Ishikawa (cell line): ENCODE results near the gene DHX35.

Source experiments
- CEBPB ChIP-seq: IDR thresholded peaks from 2 replicates; pipeline ENCODE4 v1.6.1; 2012
- CREB1 ChIP-seq: IDR thresholded peaks from 2 replicates; pipeline ENCODE4 v1.6.1; 2012; ENCODE audit warnings: low read depth
- EGR1 ChIP-seq: IDR thresholded peaks from 2 replicates; pipeline ENCODE4 v1.6.1; 2012
- EP300 ChIP-seq: IDR thresholded peaks from 2 replicates; pipeline ENCODE4 v1.6.1; 2012; ENCODE audit warnings: borderline replicate concordance
- FOXM1 ChIP-seq: IDR thresholded peaks from 2 replicates; pipeline ENCODE4 v1.6.1; 2012; ENCODE audit warnings: low read depth, borderline replicate concordance
- NFIC ChIP-seq: IDR thresholded peaks from 2 replicates; pipeline ENCODE4 v1.6.1; 2012
- RAD21 ChIP-seq: IDR thresholded peaks from 2 replicates; pipeline ENCODE4 v1.6.1; 2012; ENCODE audit warnings: low read depth
- REST ChIP-seq: IDR thresholded peaks from 2 replicates; pipeline ENCODE4 v1.6.1; 2012; ENCODE audit warnings: low read depth, mild to moderate bottlenecking
- TAF1 ChIP-seq: IDR thresholded peaks from 2 replicates; pipeline ENCODE4 v1.6.1; 2012; ENCODE audit warnings: low read depth, mild to moderate bottlenecking
- TCF12 ChIP-seq: IDR thresholded peaks from 2 replicates; pipeline ENCODE4 v1.6.1; 2012; ENCODE audit warnings: low read depth
- TEAD4 ChIP-seq: IDR thresholded peaks from 2 replicates; pipeline ENCODE4 v1.6.1; 2012
- USF1 ChIP-seq: IDR thresholded peaks from 2 replicates; pipeline ENCODE4 v1.6.1; 2012
- YY1 ChIP-seq: IDR thresholded peaks from 2 replicates; pipeline ENCODE4 v1.6.1; 2012; ENCODE audit warnings: low read depth
- ZBTB7A ChIP-seq: IDR thresholded peaks from 2 replicates; pipeline ENCODE4 v1.6.1; 2012; ENCODE audit warnings: low read depth
- TF ChIP-seq, protein P1 (sequence below): IDR thresholded peaks from 2 replicates; pipeline ENCODE4 v1.6.1; 2012

The DHX35 gene

DNA sequence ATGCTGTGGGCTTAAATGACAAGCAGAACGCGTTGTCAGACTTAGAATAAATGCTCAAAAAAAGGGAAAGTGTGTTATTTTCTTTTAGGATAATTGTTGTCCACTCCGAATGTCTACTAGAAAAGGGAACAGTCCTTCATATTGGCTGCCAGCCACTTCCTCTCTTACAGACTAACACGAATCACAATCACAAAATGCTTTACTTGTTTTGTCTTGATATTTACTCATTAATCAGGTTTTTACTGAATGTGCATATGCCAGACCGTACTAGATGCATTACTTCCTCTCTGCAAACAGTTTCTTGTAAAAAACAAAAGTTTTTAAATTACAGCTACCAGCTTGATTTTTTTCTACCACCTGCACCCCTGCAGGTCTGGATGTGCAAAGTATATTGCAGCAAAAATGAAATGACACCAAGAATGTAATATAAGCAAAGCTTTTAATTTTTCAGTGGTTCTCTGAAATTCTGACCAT is 821 bp downstream of the DHX35 start:
- TF ChIP-seq, protein P1, sequence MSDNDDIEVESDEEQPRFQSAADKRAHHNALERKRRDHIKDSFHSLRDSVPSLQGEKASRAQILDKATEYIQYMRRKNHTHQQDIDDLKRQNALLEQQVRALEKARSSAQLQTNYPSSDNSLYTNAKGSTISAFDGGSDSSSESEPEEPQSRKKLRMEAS: no peak
- TF ChIP-seq RAD21 (no peak), EP300 (no peak), TAF1 (no peak), CREB1 (no peak)

DNA sequence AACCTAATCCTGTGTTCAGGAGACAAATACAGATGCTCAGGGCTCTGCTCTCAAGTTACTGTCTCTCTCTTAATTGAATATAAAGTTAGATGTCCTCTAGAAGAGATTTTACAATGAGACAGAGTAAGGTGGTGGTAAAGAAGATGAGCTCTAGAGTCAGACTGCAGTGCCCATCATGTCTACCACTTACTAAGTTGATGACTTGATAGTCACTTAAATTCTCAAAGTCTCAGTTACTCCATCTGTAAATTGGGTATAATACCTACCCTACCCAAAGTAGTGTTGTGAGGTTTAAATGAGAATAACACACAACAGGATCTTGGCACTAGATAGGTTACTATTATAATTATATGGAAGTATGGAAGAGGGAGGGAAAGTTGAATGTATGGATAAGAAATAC is 1.6 kb downstream of the DHX35 start:
- TF ChIP-seq REST (no peak), CEBPB (no peak), EP300 (no peak), EGR1 (no peak), CREB1 (no peak), TCF12 (no peak), ZBTB7A (no peak), RAD21 (no peak), YY1 (no peak), NFIC (no peak)
- TF ChIP-seq, protein P1: no peak

- TF ChIP-seq EGR1: no peak
- TF ChIP-seq FOXM1: no peak
- TF ChIP-seq NFIC: no peak
- TF ChIP-seq ZBTB7A: no peak
- no peak for TF ChIP-seq RAD21
- TF ChIP-seq, protein P1: no peak
- no peak for TF ChIP-seq REST
- no peak for TF ChIP-seq CREB1
- TF ChIP-seq CEBPB: no peak
- TF ChIP-seq EP300: no peak
- TF ChIP-seq TEAD4: no peak
- TF ChIP-seq TCF12: no peak
- no peak for TF ChIP-seq USF1
- TF ChIP-seq TAF1: no peak
- no peak for TF ChIP-seq YY1
These were observed 3.1 kb downstream of the DHX35 start for GRCh38 chr20:38965264-38965663.

GRCh38 chr20:38968090-38968489 is 5.9 kb downstream of the DHX35 start:
- TF ChIP-seq TEAD4: no peak
- TF ChIP-seq CEBPB: no peak
- no peak for TF ChIP-seq YY1
- TF ChIP-seq RAD21: no peak
- TF ChIP-seq ZBTB7A: no peak
- TF ChIP-seq FOXM1: no peak
- no peak for TF ChIP-seq USF1
- no peak for TF ChIP-seq EGR1

GRCh38 chr20:38969708-38970107 is 7.6 kb downstream of the DHX35 start:
- TF ChIP-seq TAF1: no peak
- no peak for TF ChIP-seq EGR1
- TF ChIP-seq EP300: no peak
- no peak for TF ChIP-seq TEAD4

DNA sequence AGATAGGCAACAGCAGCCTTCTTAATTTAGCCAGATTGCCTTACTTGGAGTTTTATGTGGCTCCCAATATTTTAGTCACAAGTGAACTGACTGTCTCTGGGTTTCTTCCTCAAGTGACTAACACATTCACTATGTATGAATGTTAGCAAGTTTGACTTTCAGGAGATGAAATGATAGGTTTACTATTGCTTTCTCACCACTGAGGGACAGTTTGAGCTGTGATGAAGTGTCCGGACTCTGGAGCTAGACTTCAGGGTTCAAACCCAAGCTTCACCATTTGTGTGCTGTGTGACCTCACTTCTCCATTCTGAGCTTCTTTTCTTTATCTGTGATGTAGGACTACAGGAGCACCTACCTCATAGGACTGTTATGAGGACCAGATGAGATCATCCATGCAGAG is 8.2 kb downstream of the DHX35 start:
- TF ChIP-seq CEBPB (no peak), EGR1 (no peak), USF1 (no peak), TEAD4 (no peak), NFIC (no peak), RAD21 (no peak), YY1 (no peak), TCF12 (no peak), FOXM1 (no peak), CREB1 (no peak), TAF1 (no peak), ZBTB7A (no peak), REST (no peak), EP300 (no peak)
- TF ChIP-seq, protein P1: no peak
